GM19035 (cell line): ENCODE results near the gene TIPIN.
A peak's percentile ranks its signal among the peaks of the same experiment; 100 is the strongest.
"Not testable (repeated sequence)": the region's sequence is repeated elsewhere in the genome, so short reads cannot be mapped to it uniquely, and the experiment has no call there.

Experiments used
- ATAC-seq: cut with Tn5 transposase; IDR thresholded peaks from one replicate; pipeline ENCODE4 v1.9.1; 2021; ENCODE audit not compliant: unreplicated experiment

TIPIN gene

GRCh38 chr15:66304425-66304824 lies 52.1 kb downstream of the TIPIN start:
- ATAC-seq = not testable (repeated sequence)

GRCh38 chr15:66302489-66303278 lies 53.8 kb downstream of the TIPIN start:
- no peak for ATAC-seq

- ATAC-seq = no peak
Measured at GRCh38 chr15:66298803-66299251, 57.7 kb downstream of the TIPIN start.

GRCh38 chr15:66296186-66296585 lies 60.3 kb downstream of the TIPIN start:
- no peak for ATAC-seq

- no peak for ATAC-seq
Measured at GRCh38 chr15:66294932-66295235, 61.6 kb downstream of the TIPIN start.

DNA sequence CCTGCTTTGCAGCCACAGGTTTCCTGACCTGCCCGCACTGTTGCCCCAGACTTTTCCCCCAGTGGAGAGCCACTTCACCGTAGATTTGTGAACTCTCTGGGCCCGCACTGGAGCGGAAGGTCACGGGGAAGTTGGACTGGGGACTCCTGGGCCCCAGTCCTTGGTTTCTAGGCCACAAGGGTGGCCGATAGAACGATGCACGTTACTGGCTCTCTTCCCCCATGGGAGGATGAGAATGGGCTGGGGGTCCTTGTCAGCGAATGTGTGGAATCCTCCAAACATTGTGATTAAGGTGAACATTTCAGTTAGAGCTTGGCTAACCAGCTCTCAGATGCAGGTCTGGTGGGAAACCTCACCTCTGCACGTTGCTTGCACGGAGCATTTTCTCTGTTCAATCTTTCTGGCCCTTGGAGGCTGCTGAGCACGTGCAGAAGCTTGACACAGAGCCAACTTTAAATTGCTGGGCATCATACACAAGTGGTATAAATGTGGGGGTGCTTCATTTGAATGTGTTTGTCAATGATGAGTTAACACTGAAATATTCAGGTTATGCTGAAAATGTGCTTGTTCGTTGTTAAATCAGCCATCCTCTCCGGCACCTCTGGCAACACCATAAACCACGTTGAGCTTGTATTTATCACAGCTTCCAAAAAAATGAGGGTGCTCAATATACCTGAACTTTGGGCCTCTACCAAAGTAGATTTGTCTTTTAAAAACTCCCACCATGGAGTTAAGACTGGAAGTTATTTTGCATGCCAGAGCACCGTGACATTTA lies 62.1 kb downstream of the TIPIN start:
- ATAC-seq = peak; percentile 30

- peak; percentile 74 for ATAC-seq
Measured at GRCh38 chr15:66293419-66294156, 62.9 kb downstream of the TIPIN start, which contains the start of gene DIS3L. Gene DIS3L (plus strand): TSS chr15:66293568. CDS start chr15:66293597, 29 bp downstream.

DNA sequence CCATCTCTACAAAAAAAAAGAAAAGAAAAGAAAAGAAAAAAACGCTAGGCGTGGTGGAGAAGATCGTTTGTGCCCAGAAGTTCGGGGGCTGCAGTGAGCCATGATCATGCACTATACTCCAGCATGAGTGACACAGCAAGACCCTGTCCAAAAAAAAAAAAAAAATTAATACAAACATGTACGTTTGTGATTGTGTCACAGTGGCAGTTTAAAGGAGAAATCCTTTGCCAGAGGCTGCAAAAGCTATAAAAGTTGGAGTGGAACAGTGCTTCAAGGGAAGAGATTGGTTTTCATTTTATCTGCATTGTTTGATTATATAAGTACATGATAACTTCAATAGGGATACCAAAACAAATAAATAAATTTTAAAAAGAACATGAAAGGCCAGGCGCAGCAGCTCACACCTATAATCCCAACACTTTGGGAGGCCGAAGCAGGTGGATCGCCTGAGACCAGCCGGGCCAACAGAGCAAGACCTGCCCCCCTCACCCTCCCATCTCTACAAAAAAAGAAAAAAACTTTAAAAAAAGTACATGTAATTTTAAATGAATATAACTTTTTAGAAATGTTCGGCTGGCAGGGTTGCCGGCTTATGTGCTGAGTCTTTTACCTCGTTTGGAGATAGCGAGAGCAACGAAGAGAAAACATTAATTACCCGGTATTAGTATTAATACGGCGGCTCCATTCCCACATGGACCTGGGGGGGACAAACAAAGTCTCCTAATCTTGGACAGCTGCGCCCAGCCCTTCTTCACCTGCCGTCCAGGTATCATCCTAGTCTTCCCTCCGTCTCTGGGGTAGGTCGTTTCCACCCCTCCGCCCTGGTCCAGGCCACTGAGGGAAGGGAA lies 63.7 kb downstream of the TIPIN start:
- ATAC-seq = no peak

GRCh38 chr15:66291816-66292570 lies 64.5 kb downstream of the TIPIN start:
- ATAC-seq = no peak

DNA sequence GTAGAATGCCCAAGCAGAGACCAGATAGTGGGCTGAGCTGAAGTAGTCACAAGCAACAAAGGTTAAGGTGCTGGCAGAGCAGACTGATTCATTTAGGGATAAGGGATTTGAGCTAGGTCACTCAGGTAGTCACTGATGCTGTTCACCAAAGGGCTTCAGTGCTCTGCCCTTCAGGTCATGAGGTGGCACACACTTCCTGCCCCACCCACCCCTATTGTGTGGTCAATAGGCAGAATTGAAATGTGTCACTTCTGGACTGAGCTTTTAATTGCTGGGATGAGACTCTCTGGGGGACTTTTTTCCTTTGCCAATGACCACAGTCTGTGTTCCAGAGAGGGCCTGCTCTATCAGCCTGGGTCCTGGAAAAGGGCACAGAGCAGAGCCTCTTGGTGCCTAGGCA lies 66.0 kb downstream of the TIPIN start:
- no peak for ATAC-seq

DNA sequence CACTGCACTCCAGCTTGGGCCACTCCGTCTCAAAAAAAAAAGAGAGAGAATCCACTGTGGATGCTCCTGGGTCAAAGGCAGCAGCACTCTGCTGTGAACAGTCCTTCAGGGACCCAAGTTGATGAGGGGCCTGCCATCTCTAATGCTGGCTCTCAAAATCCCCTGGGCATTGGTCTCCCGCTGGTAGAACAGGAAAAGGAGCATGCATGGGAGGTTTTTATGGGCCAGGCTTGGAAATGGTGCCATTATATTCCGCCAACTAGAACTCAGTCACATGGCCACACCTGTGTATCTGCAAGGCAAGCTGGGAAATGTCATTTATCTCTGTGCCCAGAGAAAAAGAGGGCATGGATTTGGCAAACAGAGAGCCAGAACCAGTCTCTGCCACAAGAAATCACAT lies 66.5 kb downstream of the TIPIN start:
- ATAC-seq = no peak

DNA sequence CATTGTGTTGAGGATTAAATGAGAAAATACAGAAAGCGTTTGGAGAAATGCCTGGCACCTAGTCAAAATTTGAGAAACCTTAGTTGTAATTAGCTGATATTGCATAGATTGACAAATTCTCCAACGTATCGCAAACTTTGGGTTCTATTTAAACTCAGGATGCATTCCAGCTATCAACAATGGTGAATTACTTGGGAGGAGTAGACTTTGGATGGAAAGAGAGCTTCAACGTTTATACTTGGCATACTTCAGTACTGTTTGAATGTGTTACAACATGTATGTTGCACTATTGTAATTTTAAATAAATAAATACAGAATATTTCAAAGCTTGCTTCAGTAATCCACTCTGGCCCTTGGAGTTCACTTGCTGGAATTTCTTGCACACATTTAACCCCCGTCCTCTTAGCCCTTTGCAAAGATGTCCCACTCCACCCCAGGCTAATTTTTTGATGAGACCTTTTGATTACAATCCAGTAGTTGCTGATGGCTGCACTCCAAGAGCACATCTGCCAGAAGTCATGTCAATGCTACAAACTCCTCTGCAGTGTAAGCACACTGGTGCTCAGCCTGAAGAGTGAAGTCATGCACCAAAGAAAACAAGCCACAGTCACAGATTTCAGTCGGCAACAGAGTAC lies 67.8 kb downstream of the TIPIN start:
- ATAC-seq = no peak

DNA sequence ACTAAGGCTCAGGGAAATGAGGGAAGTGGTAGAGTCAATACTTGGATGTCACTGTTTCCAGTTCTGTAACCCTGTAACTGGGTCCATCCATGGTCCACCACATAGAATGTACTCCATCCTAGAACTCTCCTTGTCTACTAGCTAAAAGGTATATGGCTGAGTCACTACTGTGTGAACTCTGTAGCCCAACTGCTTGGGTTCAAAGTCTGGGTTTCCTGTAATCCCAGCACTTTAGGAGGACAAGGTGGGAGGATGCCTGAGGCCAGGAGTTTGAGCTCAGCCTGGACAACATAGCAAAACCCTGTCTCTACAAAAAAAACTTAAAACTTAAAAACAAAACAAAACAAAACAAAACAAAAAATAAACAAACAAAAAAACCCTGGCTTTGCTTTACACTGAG lies 68.4 kb downstream of the TIPIN start:
- ATAC-seq = no peak

DNA sequence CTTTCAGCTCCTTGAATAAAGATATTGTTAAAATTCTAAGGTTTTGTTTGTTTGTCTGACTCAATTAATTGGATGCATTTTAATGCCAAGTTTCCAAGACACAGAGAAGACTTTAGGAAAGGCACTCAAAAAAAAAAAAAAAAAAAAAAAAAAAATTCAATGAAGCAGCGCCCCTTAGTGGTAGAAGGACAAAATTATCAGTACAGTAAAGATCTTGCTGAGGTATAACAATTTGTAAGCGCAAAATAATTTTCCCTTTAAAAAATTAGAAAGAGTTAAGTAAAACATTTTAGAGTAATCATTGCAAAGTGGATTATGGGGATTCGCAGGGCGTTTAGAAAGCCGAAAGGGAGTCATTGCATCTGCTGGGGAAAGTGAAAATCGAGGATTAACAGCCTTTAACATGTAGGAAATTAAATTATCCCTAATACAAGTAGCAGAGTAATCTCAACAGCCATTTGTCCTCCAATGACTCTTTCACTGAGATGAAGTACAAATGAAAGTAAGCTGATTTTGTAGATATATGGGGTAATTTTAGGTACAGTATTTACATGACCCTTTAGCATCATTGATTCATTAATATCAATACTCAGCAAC lies 68.9 kb downstream of the TIPIN start:
- ATAC-seq = no peak
